NCI-H524 treated with DMSO at 0.1 percent for 48 hours (cell line): Measurements from ENCODE around the gene ZNF831.

Experiments
- DNase-seq: peaks from one replicate; lab custom pipeline; 2025; lab: John Stamatoyannopoulos, UW

ZNF831 gene

GRCh38 chr20:59305908-59306655 is 142.5 kb downstream of the ZNF831 start:
- peak; percentile 74 for DNase-seq

- DNase-seq: no peak
Measured at GRCh38 chr20:59307270-59307669, 143.6 kb downstream of the ZNF831 start.
